Pons (tissue), 1 donor: ENCODE data around the gene NAA10.
A peak's percentile ranks its signal among the peaks of the same experiment; 100 is the strongest.

Experiments used
- DNase-seq: peaks from one replicate; pipeline ENCODE4 v3.0.0-alpha.2; 2016; ENCODE audit warnings: low spot score

Gene NAA10

DNA sequence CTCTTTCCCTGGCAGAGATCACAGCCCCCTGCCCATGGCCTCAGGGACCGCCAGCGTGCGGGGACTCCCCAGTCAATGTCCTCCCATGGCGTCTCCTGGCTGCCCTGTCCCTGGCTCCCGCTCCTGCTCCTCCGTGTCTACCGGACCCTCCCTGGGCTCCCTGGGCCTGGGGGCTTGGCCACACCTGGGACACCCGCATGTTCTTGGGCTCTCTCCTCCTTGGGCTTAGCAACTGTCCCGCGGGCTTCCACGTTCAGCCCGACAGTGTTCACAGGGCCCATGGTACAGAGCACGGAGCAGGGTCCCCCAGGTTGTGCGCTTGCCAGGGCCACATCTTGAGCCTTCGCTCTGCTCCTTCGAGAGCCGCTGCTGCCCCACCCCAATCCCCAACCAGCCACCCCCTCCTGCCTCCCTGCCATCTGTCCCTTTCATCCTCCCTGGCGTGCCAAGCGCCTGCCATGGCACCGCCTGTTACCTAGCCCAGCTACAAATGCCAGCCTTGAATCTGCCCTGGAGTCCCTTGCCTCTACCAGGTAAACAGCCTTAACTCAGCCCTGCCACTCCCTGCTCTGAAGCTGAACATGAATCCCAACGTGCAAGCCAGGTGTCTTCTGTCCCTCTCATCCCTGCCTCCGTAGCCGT lies 26.5 kb downstream of the NAA10 start:
- DNase-seq = no peak

DNA sequence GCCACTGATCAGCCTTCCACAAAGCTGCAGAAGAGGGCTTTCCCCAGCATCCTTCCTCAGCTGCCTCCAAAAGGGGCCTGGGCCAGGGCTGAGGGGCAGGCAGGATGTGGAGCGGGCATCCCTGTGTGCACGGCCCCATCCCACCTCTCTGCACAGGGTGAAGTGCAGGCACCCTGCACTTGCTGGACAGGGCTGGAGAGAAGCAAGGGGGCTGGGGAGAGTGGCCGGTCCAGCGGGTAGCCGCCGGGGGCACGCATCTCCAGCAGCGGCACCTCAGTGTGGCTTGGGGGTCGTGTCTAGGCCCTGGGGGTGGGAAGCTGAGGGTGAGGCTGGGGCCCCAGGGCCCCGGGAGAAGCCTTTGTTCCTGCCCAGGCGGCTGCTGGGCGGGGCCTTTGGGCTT lies 27.4 kb downstream of the NAA10 start:
- DNase-seq = no peak

DNA sequence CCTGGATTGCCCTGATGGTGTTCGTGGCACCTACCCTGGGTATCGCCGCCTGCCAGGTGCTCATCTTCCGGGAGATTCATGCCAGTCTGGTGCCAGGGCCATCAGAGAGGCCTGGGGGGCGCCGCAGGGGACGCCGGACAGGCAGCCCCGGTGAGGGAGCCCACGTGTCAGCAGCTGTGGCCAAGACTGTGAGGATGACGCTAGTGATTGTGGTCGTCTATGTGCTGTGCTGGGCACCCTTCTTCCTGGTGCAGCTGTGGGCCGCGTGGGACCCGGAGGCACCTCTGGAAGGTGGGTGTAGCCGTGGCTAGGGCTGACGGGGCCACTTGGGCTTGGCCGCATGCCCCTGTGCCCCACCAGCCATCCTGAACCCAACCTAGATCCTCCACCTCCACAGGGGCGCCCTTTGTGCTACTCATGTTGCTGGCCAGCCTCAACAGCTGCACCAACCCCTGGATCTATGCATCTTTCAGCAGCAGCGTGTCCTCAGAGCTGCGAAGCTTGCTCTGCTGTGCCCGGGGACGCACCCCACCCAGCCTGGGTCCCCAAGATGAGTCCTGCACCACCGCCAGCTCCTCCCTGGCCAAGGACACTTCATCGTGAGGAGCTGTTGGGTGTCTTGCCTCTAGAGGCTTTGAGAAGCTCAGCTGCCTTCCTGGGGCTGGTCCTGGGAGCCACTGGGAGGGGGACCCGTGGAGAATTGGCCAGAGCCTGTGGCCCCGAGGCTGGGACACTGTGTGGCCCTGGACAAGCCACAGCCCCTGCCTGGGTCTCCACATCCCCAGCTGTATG lies 28.5 kb downstream of the NAA10 start:
- no peak for DNase-seq

DNA sequence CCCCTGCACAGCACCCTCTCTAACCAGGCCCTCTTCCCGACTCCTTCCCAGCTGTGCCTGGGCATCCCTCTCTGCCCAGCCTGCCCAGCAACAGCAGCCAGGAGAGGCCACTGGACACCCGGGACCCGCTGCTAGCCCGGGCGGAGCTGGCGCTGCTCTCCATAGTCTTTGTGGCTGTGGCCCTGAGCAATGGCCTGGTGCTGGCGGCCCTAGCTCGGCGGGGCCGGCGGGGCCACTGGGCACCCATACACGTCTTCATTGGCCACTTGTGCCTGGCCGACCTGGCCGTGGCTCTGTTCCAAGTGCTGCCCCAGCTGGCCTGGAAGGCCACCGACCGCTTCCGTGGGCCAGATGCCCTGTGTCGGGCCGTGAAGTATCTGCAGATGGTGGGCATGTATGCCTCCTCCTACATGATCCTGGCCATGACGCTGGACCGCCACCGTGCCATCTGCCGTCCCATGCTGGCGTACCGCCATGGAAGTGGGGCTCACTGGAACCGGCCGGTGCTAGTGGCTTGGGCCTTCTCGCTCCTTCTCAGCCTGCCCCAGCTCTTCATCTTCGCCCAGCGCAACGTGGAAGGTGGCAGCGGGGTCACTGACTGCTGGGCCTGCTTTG lies 29.2 kb downstream of the NAA10 start:
- no peak for DNase-seq

DNA sequence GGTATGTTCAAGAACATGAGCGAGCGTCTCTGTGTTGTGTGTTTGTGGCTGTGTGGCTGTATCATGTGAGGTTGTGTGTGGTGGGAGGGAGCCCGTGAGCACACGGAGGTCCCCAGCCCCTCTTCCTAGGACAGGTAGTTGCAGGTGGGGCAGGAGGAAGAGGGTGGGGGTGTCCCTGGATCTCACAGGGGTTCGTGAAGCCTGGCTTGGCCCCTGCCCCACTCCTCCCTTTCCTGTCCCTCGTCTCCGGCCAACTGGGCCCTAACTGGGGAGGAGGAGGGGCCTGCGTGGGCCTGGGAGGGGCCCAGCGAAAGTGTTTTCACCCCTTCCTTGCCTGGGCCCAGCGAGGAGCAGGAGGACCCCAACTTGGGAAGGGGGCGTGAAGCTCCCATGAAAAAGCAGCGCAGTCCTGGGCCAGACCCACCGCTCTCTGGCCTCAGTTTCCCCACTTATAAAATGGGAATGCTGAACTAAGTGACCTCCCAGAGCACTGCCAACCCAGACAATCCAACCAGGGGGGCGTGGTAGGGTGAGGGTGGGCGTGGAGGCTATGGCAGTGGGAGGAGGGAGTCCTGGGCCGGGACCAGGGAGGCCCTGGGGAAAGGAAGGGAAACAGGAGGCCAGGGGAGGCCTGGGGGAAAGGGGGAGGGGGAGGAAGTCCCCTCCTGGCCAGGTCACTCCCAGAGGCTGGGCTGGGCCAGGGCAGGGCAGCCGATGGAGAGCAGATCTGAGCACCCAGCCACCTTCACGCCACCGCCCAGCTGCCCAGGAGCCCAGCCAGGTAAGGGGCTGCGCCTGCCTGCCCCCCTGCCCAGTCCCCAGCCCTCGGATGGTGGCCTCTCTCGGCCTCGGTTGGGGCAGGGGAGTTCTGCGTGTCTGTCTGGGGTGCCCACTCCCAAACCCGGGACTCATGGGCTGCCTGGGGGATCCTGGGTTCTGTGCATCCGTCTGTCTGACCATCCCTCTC lies 30.6 kb downstream of the NAA10 start, which contains the start of gene AVPR2:
Gene AVPR2, plus strand, starts transcription at position 683 of the 967 bp plus-strand sequence. CDS start 473 bp downstream, outside the sequence.
- no peak for DNase-seq

DNA sequence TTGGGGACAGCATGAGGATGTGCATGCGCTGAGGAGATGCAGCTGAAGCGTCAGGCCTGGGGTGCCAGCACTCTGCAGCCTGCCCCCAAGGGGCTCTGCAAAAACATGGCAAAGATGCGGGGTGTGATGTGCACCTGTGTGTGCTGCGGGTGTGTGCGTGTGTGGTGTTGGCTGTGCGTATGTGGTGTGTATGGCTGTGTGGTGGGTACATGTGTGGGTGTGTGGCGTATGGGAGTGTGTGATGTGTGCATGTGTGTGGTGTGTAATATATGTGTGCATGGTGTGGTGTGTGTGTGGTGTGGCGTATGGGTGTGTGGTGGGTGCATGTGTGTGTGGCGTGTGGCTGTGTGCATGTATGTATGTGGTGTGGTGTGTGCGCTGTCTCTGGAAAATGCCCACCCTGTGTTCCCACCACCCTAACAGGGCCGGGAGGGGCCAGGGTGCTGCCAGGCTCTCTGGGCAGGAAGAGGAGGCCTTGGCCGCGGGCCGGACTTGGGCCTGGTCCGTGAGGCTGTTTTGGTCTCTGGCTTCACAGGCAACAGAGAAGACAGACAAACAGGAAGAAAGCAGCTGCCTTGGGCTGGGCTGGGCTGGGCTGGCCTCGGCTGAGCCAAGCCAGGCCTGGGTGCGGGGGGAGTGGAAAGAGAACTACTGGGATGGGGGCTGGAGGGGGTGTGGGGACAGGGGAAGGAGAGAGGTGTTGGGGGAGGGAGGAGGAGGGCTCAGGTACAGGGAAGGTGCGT lies 31.4 kb downstream of the NAA10 start:
- DNase-seq = no peak

DNA sequence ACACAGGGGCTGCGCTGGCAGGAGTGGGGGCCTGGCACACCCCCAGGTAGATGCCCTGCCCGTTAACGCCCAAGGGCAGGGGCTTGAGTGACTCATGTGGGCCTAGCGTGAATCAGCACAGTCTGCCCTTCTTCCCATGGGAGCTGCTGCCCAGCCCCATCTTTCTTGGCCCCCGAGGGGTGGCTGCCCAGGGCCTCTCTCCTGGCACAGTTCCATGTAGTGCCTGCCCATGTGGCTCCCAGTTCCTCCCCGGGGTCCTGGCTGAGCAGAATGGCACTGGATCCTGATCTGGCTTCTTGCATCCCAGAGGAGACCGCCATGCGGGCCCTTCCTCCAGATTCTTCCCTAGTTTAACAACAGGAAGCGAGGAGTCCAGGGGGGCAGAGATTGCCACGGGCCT lies 32.5 kb downstream of the NAA10 start:
- DNase-seq = no peak

DNA sequence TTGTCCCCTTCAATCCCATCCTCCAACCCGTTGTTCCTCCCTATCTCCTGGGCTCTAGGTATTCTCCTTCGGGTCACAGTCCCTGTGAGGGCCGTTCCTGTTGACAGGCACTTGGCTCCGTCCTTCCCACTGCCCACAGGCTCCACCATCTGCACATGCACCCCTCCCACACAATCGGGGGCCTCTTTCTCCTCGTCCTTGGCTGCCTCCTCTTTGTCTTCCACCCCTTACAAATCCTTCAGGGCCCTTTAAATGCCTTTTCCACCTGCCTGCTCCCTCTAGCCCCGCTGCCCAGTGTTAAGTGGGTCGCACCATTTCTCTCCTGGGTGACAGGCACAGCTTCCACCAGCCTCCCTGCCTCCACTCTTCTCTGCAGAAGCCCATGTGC lies 33.1 kb downstream of the NAA10 start:
- no peak for DNase-seq

DNA sequence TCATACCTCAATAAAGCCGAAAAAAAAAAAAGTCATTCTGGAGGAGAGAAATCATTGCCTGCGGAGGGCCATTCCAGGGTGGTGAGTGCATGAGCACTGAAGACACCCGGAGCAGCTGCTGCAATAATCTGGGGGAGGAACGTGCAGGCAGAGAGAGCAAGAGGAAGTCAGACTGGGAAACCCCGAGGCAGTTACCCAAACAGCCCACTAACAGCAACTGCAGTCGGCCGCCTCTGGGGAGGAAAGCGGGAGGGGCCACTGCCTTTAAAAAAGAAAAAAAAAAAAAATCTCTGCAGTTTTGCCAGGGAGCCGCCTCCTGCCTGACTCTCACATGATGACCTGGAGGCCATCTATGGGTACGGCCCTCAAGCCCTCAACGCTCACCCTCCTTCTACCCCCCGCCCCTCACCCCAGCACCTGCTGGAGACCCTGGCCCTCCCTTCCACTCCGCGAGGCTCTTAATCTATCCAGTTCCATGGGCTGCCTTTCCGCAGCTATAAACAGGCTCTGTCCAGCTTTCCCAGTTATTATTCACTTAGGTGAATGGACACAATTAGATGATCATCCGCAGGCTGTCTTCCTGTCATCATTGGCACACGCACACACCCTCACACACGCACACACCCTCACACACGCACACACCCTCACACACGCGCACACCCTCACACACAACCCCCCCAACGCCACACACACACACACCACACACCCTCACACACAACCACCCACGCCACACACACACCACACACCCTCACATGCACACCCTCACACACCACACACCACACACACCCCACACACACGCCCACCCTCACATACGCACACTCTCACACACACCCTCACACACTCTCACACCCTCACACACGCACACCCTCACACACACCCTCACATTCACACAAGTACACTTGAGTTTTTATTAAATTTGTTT lies 33.7 kb downstream of the NAA10 start:
- DNase-seq = peak; percentile 14

DNA sequence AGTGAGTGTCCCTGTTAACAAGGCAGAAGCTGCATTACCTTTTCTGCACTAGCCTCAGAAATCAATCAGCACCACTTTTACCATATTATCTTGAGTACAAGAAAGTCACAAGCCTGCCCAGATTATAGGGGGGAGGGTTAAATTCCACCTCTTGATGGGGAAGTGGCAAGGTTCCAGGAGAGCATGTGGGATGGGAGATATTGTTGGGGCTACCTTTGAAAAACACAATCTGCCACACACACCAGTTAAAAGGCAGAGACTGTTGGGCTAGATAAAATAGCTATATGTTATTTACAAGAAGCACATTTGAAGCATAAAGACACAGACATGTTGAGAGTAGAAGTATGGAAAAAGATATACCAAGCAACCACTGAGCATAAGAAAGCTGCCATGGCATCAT lies 36.9 kb downstream of the NAA10 start:
- DNase-seq = no peak

DNA sequence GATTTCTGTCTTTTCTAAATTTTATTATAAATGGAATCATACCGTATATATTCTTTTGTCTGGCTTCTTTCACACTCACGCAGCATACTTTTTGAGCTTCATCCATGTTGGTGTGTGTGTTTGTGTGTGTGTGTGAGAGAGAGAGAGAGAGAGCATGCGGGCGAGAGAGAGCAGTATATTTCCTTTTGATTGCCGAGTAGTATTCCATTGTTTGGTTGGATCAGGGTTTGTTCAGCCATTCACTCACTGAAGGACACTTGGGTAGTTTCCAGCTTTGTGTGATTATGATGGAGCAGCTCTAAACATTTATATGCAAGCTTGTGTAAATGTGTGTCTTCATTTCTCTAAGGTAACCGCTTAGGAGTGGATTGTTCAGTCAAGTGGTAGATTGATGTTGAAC lies 45.7 kb downstream of the NAA10 start:
- no peak for DNase-seq

DNA sequence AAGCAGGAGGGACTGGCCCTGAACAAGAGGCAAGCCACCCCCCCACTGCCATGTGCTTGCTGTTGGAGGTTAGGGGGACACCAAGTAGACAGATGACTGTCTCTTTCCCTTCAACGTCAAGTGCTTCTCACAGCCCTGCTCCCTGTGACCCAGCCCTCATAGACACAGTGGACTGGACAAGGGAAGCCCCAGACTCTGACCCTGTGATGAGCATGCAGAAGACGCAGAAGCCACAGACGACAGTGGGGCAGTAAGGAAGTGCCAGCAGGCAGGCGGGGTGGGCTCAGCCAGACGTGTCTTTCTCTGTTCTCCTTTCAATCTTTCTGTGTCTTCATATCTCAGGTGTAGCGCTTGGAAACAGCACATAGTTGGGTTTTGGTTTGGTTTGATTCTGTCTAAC lies 46.5 kb downstream of the NAA10 start:
- DNase-seq = no peak

DNA sequence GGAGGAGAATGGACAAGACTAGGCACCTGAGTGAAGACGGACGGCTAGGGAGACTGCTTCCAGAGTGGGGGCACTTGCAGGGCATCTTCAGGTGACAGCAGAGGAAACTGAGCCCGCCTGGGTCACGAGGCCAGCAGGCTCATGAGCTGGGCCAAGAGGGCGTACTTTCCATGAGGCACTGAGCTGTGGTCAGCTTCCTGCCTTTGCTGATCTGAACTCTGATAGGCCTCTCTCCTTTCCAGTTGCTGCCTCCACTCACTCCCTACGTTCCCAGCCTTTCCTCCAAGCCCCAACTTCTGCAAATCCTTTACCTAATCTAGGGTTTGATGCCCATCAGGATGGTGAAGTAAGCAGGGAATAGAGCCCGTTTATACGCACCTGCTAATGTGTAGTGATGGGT lies 47.5 kb downstream of the NAA10 start:
- DNase-seq = no peak

DNA sequence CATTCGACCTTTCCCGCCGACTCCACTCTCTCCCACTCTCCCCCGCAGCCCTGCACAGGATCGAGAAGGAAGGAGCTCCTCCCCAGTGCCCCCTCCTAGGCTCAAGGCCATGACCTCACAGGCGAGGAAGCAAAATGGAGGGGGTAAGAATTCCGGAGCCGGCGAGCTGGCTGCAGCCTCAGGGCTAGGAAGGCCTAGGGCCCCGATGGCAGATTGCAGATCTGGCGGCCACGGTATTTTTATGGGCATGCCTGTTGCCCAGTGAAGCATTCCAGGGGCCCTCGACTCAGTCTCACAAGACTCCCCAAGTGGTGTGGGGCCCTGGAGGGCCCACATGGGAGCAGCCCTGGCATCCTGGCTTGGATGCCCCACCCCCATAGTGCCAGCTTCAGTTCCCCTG lies 47.9 kb downstream of the NAA10 start:
- DNase-seq = no peak

DNA sequence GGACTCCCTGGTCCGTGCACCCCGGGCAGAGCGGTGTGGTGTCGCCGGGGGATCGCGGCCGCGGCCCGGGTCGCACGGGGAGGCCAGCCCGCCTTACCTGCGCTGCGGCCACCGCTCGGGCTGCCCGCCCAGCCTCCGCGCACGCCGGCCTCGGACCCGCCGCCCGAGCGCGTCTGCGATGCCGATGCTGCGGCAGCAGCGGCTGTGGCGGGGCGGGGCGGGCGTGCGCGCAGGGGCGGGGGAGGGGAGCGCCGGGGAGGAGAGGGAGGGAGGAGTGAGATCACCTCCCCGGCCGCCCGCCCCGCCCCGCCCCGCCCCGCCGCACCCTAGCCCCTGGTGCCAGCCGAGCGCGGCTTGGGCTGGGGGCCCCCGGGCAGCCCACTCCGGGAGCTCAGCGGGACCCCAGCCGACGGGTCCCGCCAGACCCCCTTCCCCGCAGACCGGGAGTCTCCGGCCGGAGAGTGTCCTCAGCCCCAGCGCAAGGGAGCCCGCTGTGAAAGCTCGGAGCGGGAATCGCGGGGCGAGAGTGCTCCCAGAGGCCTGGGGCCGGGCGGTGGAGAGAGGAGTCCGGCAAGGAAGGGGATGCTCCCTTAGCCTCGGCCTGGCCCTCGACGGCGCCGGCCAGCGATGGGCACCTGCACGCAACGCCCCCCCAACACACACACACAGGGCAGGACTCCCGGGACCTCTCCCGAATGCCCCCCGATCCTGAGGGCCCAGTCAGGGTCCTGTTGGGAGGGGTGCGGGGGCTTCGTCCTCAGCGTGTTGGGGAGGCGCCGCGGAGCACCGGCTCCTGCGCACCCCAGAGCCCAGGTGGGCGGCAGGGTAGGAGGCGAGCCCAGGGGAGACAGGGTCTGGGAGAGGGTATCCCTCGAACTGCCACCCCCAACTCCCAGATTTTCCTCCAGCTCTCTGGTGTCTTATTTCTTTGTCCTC lies 48.6 kb downstream of the NAA10 start, which contains the start of gene L1CAM:
Gene L1CAM, minus strand, starts transcription at position 206 of the 936 bp plus-strand sequence. CDS start 10,337 bp downstream, outside the sequence.
- DNase-seq = no peak

DNA sequence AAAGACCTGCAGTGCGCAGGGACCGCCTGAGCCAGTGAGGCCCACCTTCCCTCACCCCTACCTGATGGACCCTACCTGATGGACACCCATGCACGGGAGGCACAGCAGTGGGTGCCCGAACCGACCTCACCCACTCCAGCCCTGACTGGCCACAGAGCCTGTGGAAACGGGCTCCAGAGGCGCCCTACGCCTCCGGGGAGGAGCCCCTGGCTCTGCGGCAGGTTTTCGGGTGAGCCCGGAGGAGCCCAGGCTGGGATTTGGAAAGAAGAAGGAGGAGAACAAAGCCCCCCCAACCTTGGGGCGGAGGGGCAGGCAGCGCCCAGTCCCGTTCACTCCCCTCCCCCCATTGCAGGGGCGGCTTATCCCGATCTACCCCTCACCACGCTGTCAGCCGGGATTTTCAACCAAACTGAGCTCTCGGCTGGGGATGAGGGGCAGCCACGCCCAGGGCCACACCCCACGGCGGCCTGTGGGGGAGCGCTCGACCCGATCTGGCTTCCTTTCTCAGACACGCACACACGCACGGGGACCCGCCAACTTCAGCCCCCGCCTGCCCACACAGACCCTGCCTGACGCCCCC lies 49.5 kb downstream of the NAA10 start:
- DNase-seq = no peak

DNA sequence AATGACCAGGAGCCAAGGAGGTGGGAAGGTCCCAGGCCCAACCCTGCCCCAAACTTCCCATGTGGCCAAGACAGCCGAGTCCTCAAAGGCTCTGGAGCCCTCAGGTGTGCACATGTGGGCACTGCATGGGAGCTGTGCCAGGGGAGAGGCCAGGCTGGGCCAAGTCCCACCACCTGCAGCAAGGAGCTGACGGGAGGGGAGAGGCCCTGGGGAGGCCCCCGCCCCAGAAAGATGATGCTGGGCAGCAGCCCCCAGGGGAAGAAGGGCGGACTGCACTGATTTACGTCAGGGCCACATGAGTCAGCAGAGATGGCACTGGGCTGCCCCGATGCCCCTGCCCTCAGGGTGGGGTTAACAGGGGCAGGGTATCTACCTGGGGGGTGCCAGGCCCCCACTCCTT lies 50.2 kb downstream of the NAA10 start:
- DNase-seq = no peak

DNA sequence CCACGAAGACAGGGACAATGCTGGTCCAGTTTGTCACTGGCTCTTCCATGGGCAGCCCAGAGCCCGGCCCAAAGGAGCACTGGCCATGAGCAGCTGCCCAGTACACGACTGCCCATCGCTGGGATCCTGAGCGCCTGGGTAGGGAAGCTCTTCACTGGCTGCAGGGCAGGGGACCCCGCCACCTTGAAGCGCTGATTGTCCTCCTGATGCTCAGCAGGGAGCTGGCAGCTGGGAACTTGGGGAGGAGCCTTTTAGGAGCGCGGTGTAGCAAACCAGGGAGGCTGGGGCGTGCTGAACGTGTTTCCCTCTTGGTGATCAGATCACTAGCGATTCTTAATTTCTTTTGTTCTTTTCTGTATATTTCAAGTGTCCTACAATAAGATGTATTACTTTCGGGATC lies 50.7 kb downstream of the NAA10 start:
- DNase-seq = no peak
